Right lobe of liver (tissue), 6 donors: ENCODE measurements around the gene CLASRP. TPM values are rescaled to one million over a fixed set of nuclear protein-coding genes. Genes with fewer than 3 reads are reported as not detected.

Experiments
- ATAC-seq, 4 donors: fragments of 200-7000 bp; cut with Tn5 transposase; one replicate each; pipeline ENCODE4 v1.9.1; 2020; ENCODE audit warnings: mild to moderate bottlenecking in 4 of 4, moderate library complexity in 4 of 4
- DNase-seq, 3 donors: peaks; one replicate each; pipeline ENCODE4 v3.0.0-alpha.2; 2020
- H3K27ac ChIP-seq, 3 donors: fragments of 200-600 bp; one replicate each; pipeline ENCODE4 v1.8.0; 2022
- H3K27me3 ChIP-seq, 2 donors: fragments of 200-600 bp; one replicate each; pipeline ENCODE4 v1.8.0; 2022
- H3K36me3 ChIP-seq, 4 donors: fragments of 200-600 bp; sonication (generic) in 1 of 4; one replicate each; pipeline versions ENCODE4 v1.5.1 to v1.8.0; 2017 to 2022; ENCODE audit warnings: control low read depth in 1 of 4
- H3K4me1 ChIP-seq, 4 donors: fragments of 200-600 bp; sonication (generic) in 1 of 4; one replicate each; pipeline versions ENCODE4 v1.5.1 to v1.8.0; 2017 to 2022; ENCODE audit warnings: control low read depth in 1 of 4
- H3K4me3 ChIP-seq, 3 donors: fragments of 200-600 bp; one replicate each; pipeline ENCODE4 v1.8.0; 2022
- H3K9me3 ChIP-seq, 4 donors: fragments of 200-600 bp; sonication (generic) in 1 of 4; one replicate each; pipeline versions ENCODE4 v1.5.1 to v1.8.0; 2017 to 2022; ENCODE audit warnings: control low read depth in 1 of 4
- CTCF ChIP-seq, 4 donors: fragments of 200-600 bp in 3 of 4; fragments of 450-650 bp in 1 of 4; IDR thresholded peaks; one replicate each; pipeline versions ENCODE4 v1.5.1 to v1.8.0; 2016 to 2022; ENCODE audit warnings: antibody characterized with exemption in 4 of 4, mild to moderate bottlenecking in 2 of 4
- POLR2A ChIP-seq: fragments of 450-650 bp; IDR thresholded peaks from one replicate; pipeline ENCODE4 v1.6.1; 2017; ENCODE audit warnings: antibody characterized with exemption, mild to moderate bottlenecking
- WGBS: methylation state at CpG from one replicate; pipeline ENCODE4 v1.1.6; 2018; ENCODE audit warnings: low coverage, low lambda C conversion rate; ENCODE audit not compliant: insufficient coverage; ENCODE audit errors: missing lambda C conversion rate; 5-methylcytosine and 5-hydroxymethylcytosine counted together
- intact Hi-C, 2 donors: fragments of 100-400 bp; cut with DNase I; formaldehyde crosslinking; loops; one replicate each; pipeline versions ENCODE4 v1.11.2 to v1.14.1; 2022
- total RNA-seq, 6 experiments: library from RNA; depleted of rRNA in 2 of 6; stranded (reverse); fragments of >200 nt in 2 of 6; fragmentation: NEBNext Ultra II Directional in 3 of 6; extraction: Animal tissue kit (Norgen Biotek cat#: 25700) in 3 of 6; gene quantifications; one replicate each; pipeline versions ENCODE4 v1.1.0 to v1.2.4, GENCODE V29; 2016 to 2023
- donor health status: DM: no; HTN: yes; CAD: no.
- donor health status: DM: no; HTN: no; CAD: no.
- donor health status: DM: no; HTN: no; CAD: no.
- donor health status: DM: no; HTN: yes; CAD: no.
- donor health status: DM: no; HTN: yes; CAD: no.

The CLASRP gene
- total RNA-seq, 6 experiments from 2014 or later, result 30.5 to 66.8 (median 44.8) TPM

- Histone ChIP-seq H3K9me3 (no peaks in the 10 kb centered on the region), H3K4me3 (no peak overlapping the region), H3K27me3 (no peaks in the 10 kb centered on the region), H3K36me3 (no peaks in the 10 kb centered on the region), H3K27ac (no peak overlapping the region), H3K4me1 (peaks cover 0 to 18% (median 4%) of the 10 kb centered on the region in 4 donors)
- DNase-seq, result no peak
- peak in 2 of 4 donors; percentile 7 to 9 for ATAC-seq
- intact Hi-C loops, result no loop called here
- 54% methylated on average over 7 of the region's 15 CpGs for WGBS
- TF ChIP-seq CTCF (IDR thresholded peaks at IDR 0.05) (no peak), POLR2A (no peak)
Observed at GRCh38 chr19:45098521-45099466, 59.9 kb downstream of the CLASRP start.

GRCh38 chr19:45099467-45100191 lies 60.8 kb downstream of the CLASRP start:
- no peaks in the 10 kb centered on the region for H3K36me3 ChIP-seq

GRCh38 chr19:45100201-45100600 lies 61.4 kb downstream of the CLASRP start:
- Histone ChIP-seq H3K4me3 (no peak overlapping the region), H3K9me3 (no peaks in the 10 kb centered on the region), H3K4me1 (peaks cover 0 to 9% (median 0%) of the 10 kb centered on the region in 4 donors), H3K27ac (no peak overlapping the region), H3K36me3 (no peaks in the 10 kb centered on the region), H3K27me3 (no peaks in the 10 kb centered on the region)
- DNase-seq, result no peak
- TF ChIP-seq POLR2A (no peak), CTCF (IDR thresholded peaks at IDR 0.05) (no peak)
- whole genome bisulfite sequencing, result no CpG with 5 or more reads among the region's 3 CpGs
- no peak for ATAC-seq
- intact Hi-C loops, result no loop called here

More at GRCh38 chr19:45099467-45100191, 60.8 kb downstream of the CLASRP start:
- Histone ChIP-seq H3K27me3 (no peaks in the 10 kb centered on the region), H3K9me3 (no peaks in the 10 kb centered on the region), H3K4me1 (peaks cover 0 to 12% (median 0%) of the 10 kb centered on the region in 4 donors), H3K4me3 (no peak overlapping the region), H3K27ac (no peak overlapping the region)
- intact Hi-C loops, result no loop called here
- ATAC-seq (no peak), DNase-seq (no peak)
- TF ChIP-seq POLR2A (no peak), CTCF (IDR thresholded peaks at IDR 0.05) (no peak)
- 83% methylated on average over 3 of the region's 25 CpGs for WGBS

GRCh38 chr19:45100846-45101252 lies 62.0 kb downstream of the CLASRP start:
- intact Hi-C loops, result no loop called here

More at GRCh38 chr19:45100846-45101252, 62.0 kb downstream of the CLASRP start:
- H3K4me1 ChIP-seq, result peaks cover 0 to 4% (median 0%) of the 10 kb centered on the region in 4 donors
- 66% methylated on average over 4 of the region's 8 CpGs for WGBS
- ATAC-seq (peak in 3 of 4 donors; percentile 27 to 56 (median 28)), DNase-seq (no peak)
- no peak overlapping the region for H3K27ac ChIP-seq
- no peak overlapping the region for H3K4me3 ChIP-seq
- H3K27me3 ChIP-seq, result no peaks in the 10 kb centered on the region
- H3K36me3 ChIP-seq, result no peaks in the 10 kb centered on the region
- TF ChIP-seq CTCF (IDR thresholded peaks at IDR 0.05) (no peak), POLR2A (no peak)
- no peaks in the 10 kb centered on the region for H3K9me3 ChIP-seq
